C4-2B (cell line): ENCODE data around the gene FHOD3.

ENCODE experiments used
- CTCF ChIP-seq: fragments of 450-650 bp; conservative IDR thresholded peaks from 2 replicates; pipeline ENCODE4 v1.5.1; 2017; ENCODE audit warnings: mild to moderate bottlenecking
- ZFX ChIP-seq: fragments of 450-650 bp; IDR thresholded peaks from 2 replicates; pipeline ENCODE4 v1.6.1; 2017

GRCh38 chr18:36630917-36631316, 333.4 kb downstream of the FHOD3 start:
- TF ChIP-seq CTCF = no peak
- TF ChIP-seq ZFX = no peak
